ENCODE measurements around the gene UBE2E1.
"Not testable (repeated sequence)": the region's sequence is repeated elsewhere in the genome, so short reads cannot be mapped to it uniquely, and the experiment has no call there.

The UBE2E1 gene

GRCh38 chr3:23916152-23916885 lies 110.6 kb downstream of the UBE2E1 start:
- peak in 15 of 56 donors; percentile 29 to 79 (median 56) for DNase-seq

DNA sequence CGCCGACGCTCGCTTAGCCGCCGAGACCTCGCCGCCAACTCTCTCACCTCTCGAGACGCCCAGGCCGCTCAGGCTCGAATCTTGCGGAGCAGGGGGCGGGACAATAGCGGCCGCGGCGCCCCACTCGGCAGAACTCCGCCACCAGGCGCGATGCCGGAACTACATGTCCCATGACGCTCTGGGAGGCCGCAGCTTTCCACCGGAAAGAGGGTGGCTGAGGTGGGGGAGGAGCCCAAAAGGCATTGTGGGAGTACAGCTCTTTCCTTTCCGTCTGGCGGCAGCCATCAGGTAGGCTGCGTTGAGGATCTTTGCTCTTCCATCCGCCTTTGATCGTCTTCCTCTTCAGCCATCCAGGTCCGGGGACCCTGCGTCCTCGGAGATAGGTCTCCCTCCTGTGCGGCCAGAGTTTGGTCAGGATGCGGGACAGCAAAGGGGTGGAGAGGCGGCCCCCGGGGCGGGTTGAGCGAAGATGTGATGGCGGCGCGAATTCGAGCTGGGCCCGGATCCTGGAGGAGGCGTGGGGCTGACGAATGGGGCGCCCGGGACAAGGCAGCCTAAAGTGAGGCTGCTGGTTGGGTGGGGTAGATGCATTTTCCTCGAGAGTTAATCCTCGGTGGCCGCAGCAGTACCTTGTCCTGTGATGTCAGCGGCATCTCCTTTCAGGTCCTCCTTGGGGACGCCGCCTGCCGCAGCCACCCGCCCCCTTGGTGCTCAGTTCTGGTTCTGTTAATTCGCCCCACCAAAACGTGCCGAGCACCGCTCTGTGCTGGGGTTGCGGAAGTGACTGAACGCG lies 111.3 kb downstream of the UBE2E1 start, which contains the start of the genes NKIRAS1 and RPL15:
TSS of gene NKIRAS1 (minus strand) at position 105 of the 793 bp plus-strand sequence. CDS start 6,086 bp downstream, outside the sequence.
TSS of gene RPL15 (plus strand) at position 247 of the 793 bp plus-strand sequence. CDS start 728 bp downstream, outside the sequence.
- peak; percentile 63 to 97 (median 93) for DNase-seq

GRCh38 chr3:23917679-23918303 lies 112.0 kb downstream of the UBE2E1 start:
- DNase-seq, result peak in 1 of 56 donors; percentile 27

GRCh38 chr3:23918331-23918730 lies 112.6 kb downstream of the UBE2E1 start:
- DNase-seq, result not testable (repeated sequence)

DNA sequence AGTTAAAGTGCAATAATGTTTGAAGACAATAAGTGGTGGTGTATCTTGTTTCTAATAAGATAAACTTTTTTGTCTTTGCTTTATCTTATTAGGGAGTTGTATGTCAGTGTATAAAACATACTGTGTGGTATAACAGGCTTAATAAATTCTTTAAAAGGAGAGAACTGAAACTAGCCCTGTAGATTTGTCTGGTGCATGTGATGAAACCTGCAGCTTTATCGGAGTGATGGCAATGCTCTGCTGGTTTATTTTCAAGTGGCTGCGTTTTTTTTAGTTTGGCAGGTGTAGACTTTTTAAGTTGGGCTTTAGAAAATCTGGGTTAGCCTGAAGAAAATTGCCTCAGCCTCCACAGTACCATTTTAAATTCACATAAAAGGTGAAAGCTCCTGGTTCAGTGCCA lies 113.9 kb downstream of the UBE2E1 start:
- no peak for DNase-seq

DNA sequence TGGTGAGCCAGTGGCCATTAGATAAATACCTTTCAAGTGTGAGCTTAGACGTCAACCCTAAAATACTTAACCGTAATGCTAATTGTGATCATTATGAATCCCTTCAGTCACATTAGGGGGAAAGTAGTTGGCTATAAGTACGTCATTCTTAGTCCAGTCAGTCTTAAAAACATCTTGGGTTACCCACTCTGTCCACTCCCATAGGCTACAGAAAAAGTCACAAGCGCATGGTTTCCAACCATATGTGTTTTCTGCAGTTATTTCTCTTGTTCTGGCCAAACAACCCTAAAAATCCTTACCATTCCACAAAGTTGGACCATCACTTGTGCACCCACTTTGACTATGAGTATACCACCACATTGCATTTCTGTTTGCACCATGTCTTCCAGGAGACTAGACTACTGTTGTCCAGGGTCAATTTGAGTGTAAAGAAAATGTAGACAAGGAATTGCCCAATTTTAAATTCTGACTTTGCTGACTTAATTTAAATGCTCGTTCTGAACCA lies 114.4 kb downstream of the UBE2E1 start:
- no peak for DNase-seq

DNA sequence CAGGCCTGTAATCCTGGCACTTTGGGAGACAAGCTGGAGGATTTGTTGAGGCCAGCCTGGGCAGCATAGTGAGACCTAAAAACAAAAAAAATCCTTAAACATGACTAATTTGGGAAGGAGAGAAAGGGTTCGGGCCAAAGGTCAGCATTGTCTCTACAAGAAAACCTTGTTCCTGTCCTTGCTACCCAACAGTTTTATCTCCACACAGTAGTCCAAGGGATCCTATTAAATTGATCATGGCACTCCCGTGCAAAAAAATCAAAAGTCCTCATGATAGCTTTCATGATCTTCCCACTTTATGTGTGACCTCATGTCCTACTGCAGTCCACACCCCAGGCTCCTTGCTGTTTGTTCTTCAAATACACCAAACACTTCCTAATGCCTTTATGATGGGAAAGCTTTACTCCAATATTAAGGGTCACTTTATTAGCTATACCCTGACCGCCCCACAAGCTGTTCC lies 115.3 kb downstream of the UBE2E1 start:
- DNase-seq, result no peak

DNA sequence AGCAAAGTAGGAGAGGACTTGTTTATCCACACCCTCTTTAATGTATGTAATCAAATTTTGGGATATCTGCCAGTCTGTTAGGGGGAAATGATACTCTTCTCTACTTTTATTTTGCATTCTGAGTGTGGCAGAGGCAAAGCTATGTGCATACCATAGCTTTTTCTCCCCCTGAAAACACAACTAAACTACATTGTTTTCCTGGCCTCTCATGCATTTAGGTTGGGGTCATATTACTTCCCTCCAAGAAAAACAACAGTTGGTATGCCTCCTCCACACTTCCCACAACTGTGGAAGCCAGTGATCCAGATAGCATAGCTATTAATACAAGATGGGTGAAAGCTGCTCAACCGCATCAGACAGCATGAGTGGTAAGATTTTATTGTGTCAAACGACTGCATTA lies 118.0 kb downstream of the UBE2E1 start:
- no peak for DNase-seq

GRCh38 chr3:23926246-23926645 lies 120.5 kb downstream of the UBE2E1 start:
- no peak for DNase-seq

DNA sequence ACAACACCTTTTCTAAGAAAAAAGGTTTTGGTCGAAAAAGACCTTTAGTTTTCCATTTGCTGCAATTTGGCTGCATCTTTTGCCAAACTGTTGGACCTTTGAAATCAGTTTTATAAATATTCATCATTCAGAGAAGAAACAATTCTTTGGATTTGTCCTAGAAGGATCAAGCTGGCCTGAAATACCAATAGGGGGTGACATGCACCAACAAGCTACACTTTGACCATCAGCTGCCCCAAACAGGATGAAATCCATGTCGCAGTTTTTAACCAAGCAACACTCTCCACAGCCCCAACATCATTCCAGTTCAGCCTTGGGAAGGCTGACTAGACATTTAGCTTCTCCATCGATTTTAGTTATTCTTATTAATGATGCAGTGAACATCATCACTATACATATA lies 121.0 kb downstream of the UBE2E1 start:
- DNase-seq, result peak in 11 of 56 donors; percentile 3 to 52 (median 22)

DNA sequence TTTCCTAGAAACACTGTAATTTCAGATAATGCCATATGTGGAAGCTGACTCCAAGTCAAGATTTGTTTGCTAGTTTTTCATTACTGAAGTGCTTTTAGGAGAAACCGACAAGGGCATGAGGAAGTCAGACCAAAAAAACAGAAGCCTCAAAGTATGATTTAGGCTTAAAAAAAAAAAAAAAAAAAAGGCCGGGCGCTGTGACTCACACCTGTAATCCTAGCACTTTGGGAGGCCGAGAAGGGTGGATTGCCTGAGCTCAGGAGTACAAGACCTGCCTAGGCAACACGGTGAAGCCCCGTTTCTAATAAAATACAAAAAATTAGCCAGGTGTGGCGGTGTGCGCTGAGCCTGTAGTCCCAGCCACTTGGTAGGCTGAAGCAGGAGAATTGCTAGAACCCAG lies 122.8 kb downstream of the UBE2E1 start:
- DNase-seq, result no peak

DNA sequence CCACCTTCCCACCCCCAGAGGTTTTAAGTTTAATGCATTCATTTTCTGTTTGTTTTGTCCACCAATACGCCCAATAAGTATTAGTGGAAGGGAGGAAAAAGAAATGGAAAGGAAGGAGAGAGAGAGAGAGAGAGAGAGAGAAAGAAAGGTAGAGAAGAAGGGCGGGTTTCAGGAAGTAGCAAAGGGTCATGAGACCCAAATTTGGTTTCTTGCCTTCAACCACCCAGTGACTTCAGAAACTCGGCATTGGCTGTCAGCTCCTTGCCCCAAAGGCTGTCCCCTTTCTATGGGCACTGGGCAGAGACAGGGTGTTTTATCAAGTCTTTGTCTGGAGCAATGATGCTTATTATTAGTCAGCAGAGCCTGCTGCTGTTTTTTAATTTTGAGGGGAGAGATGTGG lies 125.8 kb downstream of the UBE2E1 start:
- DNase-seq, result no peak

- DNase-seq, result no peak
Measured at GRCh38 chr3:23932571-23932970, 126.8 kb downstream of the UBE2E1 start.

DNA sequence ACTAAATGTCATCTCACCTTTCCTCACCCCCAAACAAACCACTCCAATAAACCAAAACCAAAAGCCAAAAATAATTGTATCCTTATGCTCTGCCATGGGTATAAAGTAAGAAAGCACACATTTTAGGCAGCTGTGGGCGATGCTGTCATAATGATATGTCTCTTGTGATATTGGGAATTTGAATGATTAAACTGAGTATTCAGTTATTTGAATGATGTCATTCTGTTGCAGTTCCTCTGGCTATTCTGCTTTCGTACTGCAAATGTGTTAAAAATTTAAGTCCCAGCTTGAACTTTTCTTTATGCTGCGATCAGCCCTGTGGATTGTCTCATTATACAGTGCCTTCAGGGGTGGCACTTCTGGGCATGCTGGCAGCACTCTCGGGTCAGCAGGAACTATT lies 128.5 kb downstream of the UBE2E1 start:
- DNase-seq, result no peak

- no peak for DNase-seq
Measured at GRCh38 chr3:23937296-23937695, 131.5 kb downstream of the UBE2E1 start.

- DNase-seq, result no peak
Measured at GRCh38 chr3:23938688-23939087, 132.9 kb downstream of the UBE2E1 start.

DNA sequence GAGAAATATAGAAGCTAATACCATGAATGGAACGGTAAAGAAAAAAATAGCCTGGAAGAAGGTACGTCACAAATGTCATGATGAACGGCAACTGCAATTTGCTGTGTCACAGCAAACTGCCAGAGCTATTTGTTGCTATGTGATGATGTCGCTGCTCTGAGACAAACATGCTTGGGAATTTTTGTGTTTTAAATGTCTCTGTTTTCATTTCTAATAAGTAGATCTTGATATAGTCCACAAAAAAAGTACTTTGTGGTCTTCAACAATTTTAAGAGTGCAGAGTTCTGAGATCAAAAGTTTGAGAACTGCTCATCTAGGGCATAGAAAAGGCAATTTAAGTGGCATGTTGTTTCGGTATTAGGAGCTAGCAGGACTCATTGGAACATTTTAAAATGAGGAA lies 135.0 kb downstream of the UBE2E1 start:
- no peak for DNase-seq

Measured in amygdala (tissue), 56 donors.